IPS-18c (cell line): Measurements from ENCODE around the gene PRIM1.
A peak's percentile ranks its signal among the peaks of the same experiment; 100 is the strongest.
"Not testable (repeated sequence)": the region's sequence is repeated elsewhere in the genome, so short reads cannot be mapped to it uniquely, and the experiment has no call there.

Source experiments
- H3K4me3 ChIP-seq: 2 replicates; pipeline ENCODE4 v1.7.0; 2013; ENCODE audit warnings: low read depth, mild to moderate bottlenecking, low read length, moderate library complexity; ENCODE audit not compliant: insufficient read depth
- H3K9me3 ChIP-seq: one replicate; pipeline ENCODE4 v1.6.1; 2013; ENCODE audit warnings: mild to moderate bottlenecking, low read length, moderate library complexity; ENCODE audit not compliant: control insufficient read depth, insufficient read depth

The PRIM1 gene

GRCh38 chr12:56751712-56752598, at the start of gene PRIM1:
Gene PRIM1 (minus strand): TSS chr12:56752323. CDS start chr12:56752298, 25 bp downstream.
- no peaks in the 10 kb centered on the region for H3K9me3 ChIP-seq
- peak within 1 kb of the TSS; percentile 84 for H3K4me3 ChIP-seq

- H3K9me3 ChIP-seq: no peaks in the 10 kb centered on the region
- H3K4me3 ChIP-seq: no peak overlapping the region
Observed at GRCh38 chr12:56800221-56800620, 48.1 kb upstream of the PRIM1 start.

DNA sequence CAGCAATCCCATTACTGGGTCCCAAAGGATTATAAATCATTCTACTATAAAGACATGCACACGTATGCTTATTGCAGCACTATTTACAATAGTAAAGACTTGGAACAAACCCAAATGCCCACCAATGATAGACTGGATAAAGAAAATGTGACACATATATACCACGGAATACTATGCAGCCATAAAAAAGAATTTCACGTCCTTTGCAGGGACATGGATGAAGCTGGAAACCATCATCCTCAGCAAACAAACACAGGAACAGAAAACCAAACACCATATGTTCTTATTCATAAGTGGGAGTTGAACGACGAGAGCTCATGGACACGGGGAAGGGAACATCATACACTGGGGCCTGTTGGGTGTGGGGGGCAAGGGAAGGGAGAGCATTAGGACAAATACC, 47.2 kb upstream of the PRIM1 start:
- H3K9me3 ChIP-seq, H3K4me3 ChIP-seq: not testable (repeated sequence)

- not testable (repeated sequence) for H3K4me3 ChIP-seq, H3K9me3 ChIP-seq
Observed at GRCh38 chr12:56795791-56796190, 43.7 kb upstream of the PRIM1 start.

DNA sequence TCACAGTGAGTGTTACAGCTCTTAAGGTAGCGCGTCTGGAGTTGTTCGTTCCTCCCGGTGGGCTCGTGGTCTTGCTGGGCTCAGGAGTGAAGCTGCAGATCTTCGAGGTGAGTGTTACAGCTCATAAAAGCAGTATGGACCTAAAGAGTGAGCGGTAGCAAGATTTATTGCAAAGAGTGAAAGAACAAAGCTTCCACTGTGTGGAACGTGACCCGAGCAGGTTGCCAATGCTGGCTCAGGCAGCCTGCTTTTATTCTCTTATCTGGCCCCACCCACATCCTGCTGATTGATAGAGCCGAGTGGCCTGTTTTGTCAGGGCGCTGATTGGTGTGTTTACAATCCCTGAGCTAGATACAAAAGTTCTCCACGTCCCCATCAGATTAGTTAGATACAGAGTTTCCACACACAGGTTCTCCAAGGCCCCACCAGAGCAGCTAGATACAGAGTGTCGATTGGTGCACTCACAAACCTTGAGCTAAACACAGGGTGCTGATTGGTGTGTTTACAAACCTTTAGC, 43.0 kb upstream of the PRIM1 start:
- H3K9me3 ChIP-seq, H3K4me3 ChIP-seq: not testable (repeated sequence)

DNA sequence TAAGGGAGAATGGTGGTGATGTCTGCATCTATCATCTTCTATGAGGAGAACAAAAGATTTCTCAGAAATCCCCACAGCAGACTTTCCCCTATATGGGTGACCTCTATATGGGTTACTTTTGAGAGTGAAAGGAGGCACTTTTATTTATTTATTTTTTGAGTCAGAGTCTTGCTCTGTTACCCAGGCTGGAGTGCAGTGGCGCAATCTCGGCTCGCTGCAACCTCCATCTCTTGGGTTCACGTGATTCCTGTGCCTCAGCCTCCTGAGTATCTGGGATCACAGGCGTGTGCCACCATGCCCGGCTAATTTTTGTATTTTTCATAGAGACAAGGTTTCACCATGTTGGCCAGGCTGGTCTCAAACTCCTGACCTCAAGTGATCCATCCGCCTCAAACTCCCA, 41.0 kb upstream of the PRIM1 start:
- not testable (repeated sequence) for H3K4me3 ChIP-seq, H3K9me3 ChIP-seq

DNA sequence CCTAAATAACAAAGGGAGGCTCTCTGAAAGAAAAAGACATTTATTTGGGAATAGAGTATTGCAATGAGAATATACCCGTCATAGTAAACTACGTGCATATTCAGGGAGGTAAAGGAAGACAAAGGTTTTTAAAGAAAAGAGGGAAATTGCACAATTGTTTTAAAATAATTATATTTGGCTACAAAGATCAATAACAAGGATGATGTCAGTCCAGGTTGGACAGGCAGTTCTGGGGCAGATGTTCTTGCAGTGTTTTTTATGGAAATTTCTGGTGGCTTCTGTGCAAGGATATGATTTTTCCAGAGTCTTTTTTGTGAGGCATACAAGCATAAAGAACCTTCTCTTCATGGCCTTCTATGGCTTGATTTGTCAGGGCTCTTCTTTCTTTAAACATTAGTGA, 40.6 kb upstream of the PRIM1 start:
- H3K4me3 ChIP-seq: no peak overlapping the region

GRCh38 chr12:56789429-56789828, 37.3 kb upstream of the PRIM1 start:
- H3K4me3 ChIP-seq, H3K9me3 ChIP-seq: not testable (repeated sequence)

More for the DNA sequence above, 40.6 kb upstream of the PRIM1 start:
- H3K9me3 ChIP-seq: peaks cover 2% of the 10 kb centered on the region

DNA sequence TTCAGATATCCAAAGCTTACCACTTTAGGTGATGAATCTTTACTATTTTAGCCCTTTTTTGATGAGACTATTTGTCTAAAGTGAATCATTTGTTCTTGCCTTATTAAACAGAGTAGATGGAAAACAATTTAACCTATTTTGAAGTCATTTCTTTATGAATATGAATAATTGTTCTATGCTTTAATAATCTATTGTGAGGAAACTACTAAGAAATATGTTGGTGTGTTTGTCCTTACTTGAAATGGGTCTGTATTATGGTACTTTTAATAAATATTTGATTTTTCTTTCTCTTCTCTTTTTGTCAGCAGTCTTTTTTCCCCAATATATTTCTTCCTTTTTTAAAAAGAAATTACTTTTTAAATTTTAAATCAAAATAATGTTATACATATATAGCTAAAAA, 35.4 kb upstream of the PRIM1 start:
- no peak overlapping the region for H3K4me3 ChIP-seq
- peaks cover 2% of the 10 kb centered on the region for H3K9me3 ChIP-seq

- H3K4me3 ChIP-seq: no peak overlapping the region
- H3K9me3 ChIP-seq: peaks cover 2% of the 10 kb centered on the region
Observed at GRCh38 chr12:56785874-56786273, 33.8 kb upstream of the PRIM1 start.

GRCh38 chr12:56785141-56785865, 33.2 kb upstream of the PRIM1 start:
- Histone ChIP-seq H3K4me3 (no peak overlapping the region), H3K9me3 (no peaks in the 10 kb centered on the region)

GRCh38 chr12:56781726-56782125, 29.6 kb upstream of the PRIM1 start:
- Histone ChIP-seq H3K9me3 (no peaks in the 10 kb centered on the region), H3K4me3 (no peak overlapping the region)

- Histone ChIP-seq H3K9me3 (no peaks in the 10 kb centered on the region), H3K4me3 (no peak overlapping the region)
Observed at GRCh38 chr12:56778756-56779155, 26.6 kb upstream of the PRIM1 start.

- H3K9me3 ChIP-seq: no peaks in the 10 kb centered on the region
- H3K4me3 ChIP-seq: no peak overlapping the region
Observed at GRCh38 chr12:56776654-56777053, 24.5 kb upstream of the PRIM1 start.

- Histone ChIP-seq H3K4me3 (no peak overlapping the region), H3K9me3 (no peaks in the 10 kb centered on the region)
Observed at GRCh38 chr12:56775638-56776037, 23.5 kb upstream of the PRIM1 start.

DNA sequence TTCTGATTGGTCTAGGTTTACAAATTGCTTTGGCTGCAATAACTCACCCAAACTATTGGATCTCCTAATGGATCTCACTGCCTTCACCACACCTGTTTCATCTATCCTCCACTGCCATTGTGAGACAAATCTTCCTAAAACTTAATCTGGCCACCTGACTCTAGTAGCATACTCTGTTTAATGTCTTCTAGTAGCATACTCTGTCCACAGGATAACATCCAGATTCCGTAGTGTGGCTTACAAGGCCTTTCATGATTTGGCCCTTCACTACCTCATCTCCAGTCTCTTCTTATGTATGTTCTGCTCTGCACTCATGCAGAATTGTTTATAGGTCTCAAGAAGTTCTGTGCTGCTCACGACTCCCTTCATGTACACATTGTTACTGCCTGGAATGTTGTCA, 21.0 kb upstream of the PRIM1 start:
- Histone ChIP-seq H3K4me3 (no peak overlapping the region), H3K9me3 (no peaks in the 10 kb centered on the region)

- Histone ChIP-seq H3K9me3 (no peaks in the 10 kb centered on the region), H3K4me3 (no peak overlapping the region)
Observed at GRCh38 chr12:56772625-56773024, 20.5 kb upstream of the PRIM1 start.

GRCh38 chr12:56769868-56770267, 17.7 kb upstream of the PRIM1 start:
- Histone ChIP-seq H3K9me3 (no peaks in the 10 kb centered on the region), H3K4me3 (no peak overlapping the region)
